SW 1271 (cell line): ENCODE results near the gene RAB11A.
"Not testable (repeated sequence)": the region's sequence is repeated elsewhere in the genome, so short reads cannot be mapped to it uniquely, and the experiment has no call there.

Experiments
- DNase-seq, 2 experiments: peaks; one replicate each; lab custom pipeline; 2025; lab: John Stamatoyannopoulos, UW

The RAB11A gene

DNA sequence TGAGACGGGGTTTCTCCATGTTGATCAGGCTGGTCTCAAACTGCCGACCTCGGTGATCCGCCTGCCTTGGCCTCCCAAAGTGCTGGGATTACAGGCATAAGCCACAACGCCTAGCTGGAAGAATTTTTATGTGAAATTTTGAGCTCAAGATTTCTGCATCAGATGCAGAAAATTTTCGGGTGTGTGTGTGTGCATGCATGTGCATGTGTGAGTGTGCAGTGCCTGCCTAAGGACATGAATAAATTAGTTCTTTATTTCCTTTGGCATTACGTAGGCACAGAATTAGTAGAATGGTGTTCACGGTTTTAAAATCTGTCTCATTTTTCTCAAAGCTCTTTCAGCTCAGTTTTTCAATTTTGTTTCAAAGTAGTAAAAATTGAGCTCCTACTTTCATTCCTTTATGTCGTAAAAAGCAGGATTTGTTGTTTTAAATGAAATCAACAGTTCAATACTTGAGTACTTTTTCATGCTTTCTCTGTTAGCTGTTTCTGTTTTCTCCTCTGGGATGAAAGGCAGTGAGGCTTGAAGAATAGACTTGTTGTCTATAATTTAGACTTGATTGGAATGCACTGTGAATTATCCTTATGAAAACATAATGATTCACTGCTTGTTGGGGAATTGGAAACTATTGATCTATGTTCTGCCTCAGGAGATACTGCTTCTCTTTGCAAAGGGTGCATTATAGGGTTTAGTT, 23.3 kb upstream of the RAB11A start:
- no peak for DNase-seq

DNA sequence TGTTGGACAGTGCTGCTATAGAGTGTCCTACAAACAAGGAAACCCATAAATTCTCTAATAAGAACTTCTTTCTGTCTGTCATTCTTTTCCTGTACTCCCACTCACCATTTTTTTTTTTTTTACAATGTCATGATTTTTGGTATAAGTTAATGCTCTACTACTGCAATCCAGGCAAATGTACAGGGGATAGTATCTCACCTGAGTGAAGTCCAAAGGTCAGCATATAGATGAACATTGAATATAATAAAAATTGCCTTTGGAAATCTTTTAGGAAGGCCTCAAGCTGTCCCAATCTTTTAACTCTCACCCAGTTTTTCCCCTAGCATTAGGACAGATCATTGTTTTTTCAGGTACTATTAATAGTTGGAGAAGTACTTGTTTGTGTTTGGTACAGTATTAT, 21.3 kb upstream of the RAB11A start:
- no peak for DNase-seq

- no peak for DNase-seq
Observed at GRCh38 chr15:65851981-65852380, 17.3 kb upstream of the RAB11A start.

DNA sequence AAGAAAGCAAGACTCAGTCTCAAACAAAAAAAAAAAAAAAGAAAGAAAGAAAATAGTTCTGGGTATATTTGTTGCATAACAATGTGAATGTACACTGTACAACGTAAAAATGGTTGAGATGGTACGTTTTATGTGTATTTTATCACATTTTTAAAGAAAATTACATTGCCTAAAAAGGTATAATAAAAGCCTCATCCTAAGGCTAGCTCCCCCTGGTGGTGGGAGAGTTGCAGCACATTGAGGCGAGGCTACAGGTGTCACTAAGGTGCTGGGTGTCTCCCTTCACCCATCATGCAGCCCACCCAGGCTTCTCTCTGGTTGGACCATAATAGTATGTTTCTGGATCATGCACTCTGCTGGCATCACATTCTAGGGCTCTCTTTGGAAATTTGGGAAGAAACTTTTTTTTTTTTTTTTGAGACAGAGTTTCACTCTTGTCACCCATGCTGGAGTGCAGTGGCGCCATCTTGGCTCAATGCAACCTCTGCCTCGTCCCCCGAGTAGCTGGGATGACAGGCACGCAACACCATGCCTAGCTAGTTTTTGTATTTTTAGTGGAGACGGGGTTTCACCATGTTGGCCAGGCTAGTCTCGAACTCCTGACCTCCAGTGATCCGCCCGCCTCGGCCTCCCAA, 12.4 kb upstream of the RAB11A start:
- peak; percentile 32 to 54 for DNase-seq

DNA sequence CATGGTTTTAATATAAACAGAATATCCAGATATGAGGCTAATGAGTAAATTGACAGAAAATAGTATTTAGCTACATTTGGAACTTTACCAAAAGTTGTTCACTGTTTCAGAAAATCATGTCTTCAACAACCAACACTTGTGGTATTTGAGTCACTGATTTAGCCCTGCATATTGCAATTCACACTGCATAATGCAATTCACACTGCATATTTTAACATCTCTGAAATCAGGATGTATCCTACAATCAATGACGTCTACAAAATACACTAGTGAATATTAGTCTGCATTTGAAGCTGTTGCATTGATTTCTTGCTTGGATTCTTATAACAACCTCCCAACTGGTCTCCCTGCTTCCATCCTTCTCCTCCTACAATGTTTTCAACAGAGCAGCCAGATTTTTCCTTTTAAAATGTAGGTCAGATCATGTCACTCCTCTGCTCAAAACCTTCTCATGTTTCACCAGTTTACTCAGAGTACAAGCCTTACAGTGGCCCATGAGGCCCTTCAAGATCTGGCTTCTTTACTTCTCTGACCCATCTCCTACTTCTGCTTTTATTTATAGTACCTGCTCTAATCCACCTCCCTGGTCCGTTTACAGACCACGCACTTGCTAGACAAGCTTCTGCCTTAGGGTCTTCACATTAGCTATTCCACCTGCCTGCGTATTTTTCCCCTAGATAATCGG, 11.4 kb upstream of the RAB11A start:
- DNase-seq = no peak

GRCh38 chr15:65862682-65863081, 6.6 kb upstream of the RAB11A start:
- DNase-seq = peak; percentile 59 to 77

GRCh38 chr15:65863106-65863505, 6.2 kb upstream of the RAB11A start:
- DNase-seq = no peak

DNA sequence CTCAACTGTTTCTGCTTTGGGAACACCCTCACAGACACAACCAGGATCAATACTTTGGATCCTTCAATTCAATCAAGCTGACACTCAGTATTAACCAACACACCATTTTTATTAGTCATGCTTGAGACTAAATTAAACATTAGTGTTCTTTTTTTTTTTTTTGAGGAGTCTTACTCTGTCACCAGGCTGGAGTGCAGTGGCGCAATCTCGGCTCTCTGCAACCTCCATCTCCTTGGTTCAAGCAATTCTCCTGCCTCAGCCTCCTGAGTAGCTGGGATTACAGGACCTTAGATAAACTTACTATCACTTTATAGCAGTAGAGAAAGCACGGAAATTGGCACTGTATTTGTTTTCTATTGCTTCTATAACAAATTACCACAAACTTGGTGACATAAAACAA, 2.0 kb upstream of the RAB11A start:
- DNase-seq = no peak

DNA sequence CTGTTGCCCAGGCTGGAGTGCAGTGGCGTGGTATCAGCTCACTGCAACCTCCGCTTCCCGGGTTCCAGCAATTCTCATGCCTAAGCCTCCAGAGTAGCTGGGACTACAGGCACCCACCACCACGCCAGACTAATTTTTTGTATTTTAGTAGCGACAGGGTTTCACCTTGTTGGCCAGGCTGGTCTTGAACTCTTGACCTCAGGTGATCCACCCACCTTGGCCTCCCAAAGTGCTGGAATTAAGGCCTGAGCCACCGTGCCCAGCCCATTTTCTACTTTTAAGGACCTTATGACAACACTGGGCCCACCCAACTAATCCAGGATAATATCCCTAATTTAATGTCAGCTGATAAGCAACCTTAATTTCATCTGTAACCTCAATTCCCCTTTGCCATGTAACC, 1.4 kb upstream of the RAB11A start:
- not testable (repeated sequence) for DNase-seq

- DNase-seq = peak in 1 of 2 experiments; percentile 75
Observed at GRCh38 chr15:65868546-65869125, 655 bp upstream of the RAB11A start.

GRCh38 chr15:65869954-65870871, 922 bp downstream of the RAB11A start:
- peak in 1 of 2 experiments; percentile 68 for DNase-seq

DNA sequence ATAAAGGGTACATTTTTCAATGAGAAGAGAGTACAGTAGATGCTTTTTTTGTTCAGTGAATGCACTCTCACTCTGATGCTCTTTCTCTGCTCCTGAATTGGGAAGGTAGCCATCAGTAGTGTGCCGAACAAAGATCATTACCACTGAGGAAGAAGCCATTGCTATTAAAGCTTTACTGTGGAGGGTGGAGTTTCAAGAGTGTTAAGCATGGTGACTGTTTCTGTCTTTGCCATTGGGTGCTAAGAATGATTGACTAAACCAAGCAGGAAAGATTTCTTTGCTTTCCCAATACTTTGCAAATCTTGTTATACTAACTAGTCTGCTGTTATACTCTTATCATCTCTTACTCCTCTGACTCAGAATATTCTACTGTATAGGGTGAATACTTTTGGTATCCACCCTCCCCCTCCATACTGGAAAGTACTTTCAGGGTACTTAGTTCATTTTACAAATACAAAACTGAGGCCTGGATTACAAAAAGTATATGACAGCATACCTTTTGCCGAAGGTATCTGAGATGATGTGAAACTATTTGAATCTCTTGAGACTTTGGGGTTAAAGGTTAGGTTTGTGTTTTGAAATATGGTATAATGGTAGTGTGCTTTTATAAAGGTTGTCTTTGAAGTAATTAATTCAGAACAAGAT, 1.7 kb downstream of the RAB11A start:
- DNase-seq = peak; percentile 32 to 86

GRCh38 chr15:65871886-65872285, 2.6 kb downstream of the RAB11A start:
- not testable (repeated sequence) for DNase-seq

DNA sequence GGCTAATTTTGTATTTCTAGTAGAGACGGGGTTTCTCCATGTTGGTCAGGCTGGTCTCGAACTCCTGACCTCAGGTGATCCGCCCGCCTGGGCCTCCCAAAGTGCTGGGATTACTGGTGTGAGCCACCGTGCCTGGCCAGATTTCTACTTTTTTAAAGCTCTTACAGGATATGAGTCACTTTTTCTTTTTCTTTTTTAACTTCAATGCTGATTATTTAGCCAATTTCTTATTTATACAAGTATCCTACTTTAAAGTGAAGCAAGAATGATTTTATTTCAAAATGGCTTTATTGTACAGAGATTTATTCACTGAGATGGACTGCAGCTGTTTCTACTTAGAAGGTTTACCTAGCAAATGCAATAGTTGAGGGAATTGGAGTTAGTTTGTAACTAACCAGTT, 3.3 kb downstream of the RAB11A start:
- not testable (repeated sequence) for DNase-seq

DNA sequence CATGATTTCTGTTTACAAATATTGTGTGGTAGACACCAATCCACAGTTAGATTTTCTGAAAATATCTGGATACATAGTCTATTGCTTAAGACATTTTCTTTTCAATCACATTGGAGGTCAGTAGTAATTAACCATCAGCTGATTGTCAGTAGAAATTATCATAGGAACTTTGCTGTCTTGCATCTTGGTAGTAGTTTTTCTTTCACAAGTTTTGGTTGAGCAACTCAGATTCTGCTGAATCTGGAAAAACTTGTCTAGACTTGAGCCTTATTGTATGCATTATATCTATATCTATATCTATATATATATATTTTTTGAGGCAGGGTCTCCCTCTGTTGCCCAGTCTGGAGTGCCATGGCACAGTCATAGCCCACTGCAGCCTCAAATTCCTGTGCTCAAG, 4.0 kb downstream of the RAB11A start:
- DNase-seq = no peak

GRCh38 chr15:65875458-65875857, 6.2 kb downstream of the RAB11A start:
- no peak for DNase-seq

DNA sequence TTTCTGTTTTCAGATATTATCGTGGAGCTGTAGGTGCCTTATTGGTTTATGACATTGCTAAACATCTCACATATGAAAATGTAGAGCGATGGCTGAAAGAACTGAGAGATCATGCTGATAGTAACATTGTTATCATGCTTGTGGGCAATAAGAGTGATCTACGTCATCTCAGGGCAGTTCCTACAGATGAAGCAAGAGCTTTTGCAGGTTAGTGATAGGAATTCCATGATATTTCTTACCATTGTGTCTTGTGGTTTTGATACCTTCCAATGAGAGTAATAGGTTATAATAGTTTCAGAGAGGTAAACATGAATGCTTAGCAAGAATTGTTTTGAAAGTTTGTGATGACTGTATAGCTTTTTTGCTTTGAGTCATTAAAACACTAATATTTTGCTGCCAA, 8.5 kb downstream of the RAB11A start:
- no peak for DNase-seq

- no peak for DNase-seq
Observed at GRCh38 chr15:65881766-65882434, 12.6 kb downstream of the RAB11A start.

- DNase-seq = no peak
Observed at GRCh38 chr15:65883571-65883970, 14.3 kb downstream of the RAB11A start.

DNA sequence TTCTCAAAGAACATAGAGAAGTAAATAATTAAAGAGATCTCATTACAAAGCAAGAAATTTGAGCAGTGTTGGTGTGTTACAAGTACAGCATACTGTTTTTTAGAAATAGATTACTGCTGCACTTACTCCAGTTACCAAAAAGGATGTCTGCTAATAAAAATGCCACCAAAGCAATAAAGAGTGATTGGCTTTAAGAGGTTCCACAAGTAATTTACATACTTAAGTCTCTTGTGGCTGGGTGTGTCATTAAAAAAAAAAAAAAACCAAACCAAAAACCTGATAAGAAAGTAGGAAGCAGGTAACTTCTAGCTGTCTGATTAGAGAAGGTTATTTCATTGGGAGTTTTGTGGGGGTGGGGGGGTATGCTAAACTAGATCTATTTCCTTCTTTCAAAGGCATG, 15.2 kb downstream of the RAB11A start:
- DNase-seq = no peak
